Calu3 (cell line): ENCODE data around the gene HNRNPLL. TPM values are rescaled to one million over a fixed set of nuclear protein-coding genes. Genes with fewer than 3 reads are reported as not detected.

Experiments used
- BruUV-seq: library from RNA; stranded (reverse); fragments of 400-500 nt; replicated peaks from 2 replicates; lab custom pipeline; 2021; lab: Mats Ljungman, UMichigan
- CTCF ChIA-PET: fragments of 300-600 bp; sonication (Branson Sonifier 250); formaldehyde crosslinking; loops from one replicate; lab custom pipeline; 2022; ENCODE audit warnings: antibody characterized with exemption; lab: Charles Lee
- DNase-seq: peaks from one replicate; pipeline ENCODE4 v3.0.0; 2022
- H3K27ac Mint-ChIP-seq: one replicate; pipeline ENCODE4 v1.8.0; 2022; ENCODE audit warnings: mixed read lengths; ENCODE audit not compliant: unreplicated experiment
- H3K27me3 Mint-ChIP-seq: one replicate; pipeline ENCODE4 v1.8.0; 2022; ENCODE audit warnings: mixed read lengths; ENCODE audit not compliant: unreplicated experiment
- H3K36me3 Mint-ChIP-seq: one replicate; pipeline ENCODE4 v1.8.0; 2022; ENCODE audit warnings: mild to moderate bottlenecking, moderate library complexity, mixed read lengths; ENCODE audit not compliant: insufficient read depth, unreplicated experiment
- H3K4me1 Mint-ChIP-seq: one replicate; pipeline ENCODE4 v1.8.0; 2022; ENCODE audit warnings: mild to moderate bottlenecking, low read depth, mixed read lengths; ENCODE audit not compliant: unreplicated experiment
- H3K4me3 Mint-ChIP-seq: one replicate; pipeline ENCODE4 v1.8.0; 2022; ENCODE audit warnings: mild to moderate bottlenecking, low read depth, moderate library complexity, mixed read lengths; ENCODE audit not compliant: unreplicated experiment
- H3K9me3 Mint-ChIP-seq: one replicate; pipeline ENCODE4 v1.8.0; 2022; ENCODE audit warnings: low read depth, mixed read lengths; ENCODE audit not compliant: unreplicated experiment
- intact Hi-C: fragments of 100-400 bp; cut with micrococcal nuclease; formaldehyde crosslinking; loops from one replicate; pipeline ENCODE4 v1.10.0; 2022; ENCODE audit not compliant: unreplicated experiment
- total RNA-seq: library from RNA; stranded (reverse); gene quantifications from 2 replicates; pipeline ENCODE4 v1.2.3, GENCODE V29; 2022
- TF ChIP-seq, protein P1 (sequence below): fragments of 200-600 bp; IDR thresholded peaks from one replicate; pipeline ENCODE4 v1.8.0; 2022; ENCODE audit warnings: antibody characterized with exemption; ENCODE audit not compliant: unreplicated experiment

The HNRNPLL gene
- total RNA-seq, 1 experiment from 2014 or later, result 47.6 TPM

DNA sequence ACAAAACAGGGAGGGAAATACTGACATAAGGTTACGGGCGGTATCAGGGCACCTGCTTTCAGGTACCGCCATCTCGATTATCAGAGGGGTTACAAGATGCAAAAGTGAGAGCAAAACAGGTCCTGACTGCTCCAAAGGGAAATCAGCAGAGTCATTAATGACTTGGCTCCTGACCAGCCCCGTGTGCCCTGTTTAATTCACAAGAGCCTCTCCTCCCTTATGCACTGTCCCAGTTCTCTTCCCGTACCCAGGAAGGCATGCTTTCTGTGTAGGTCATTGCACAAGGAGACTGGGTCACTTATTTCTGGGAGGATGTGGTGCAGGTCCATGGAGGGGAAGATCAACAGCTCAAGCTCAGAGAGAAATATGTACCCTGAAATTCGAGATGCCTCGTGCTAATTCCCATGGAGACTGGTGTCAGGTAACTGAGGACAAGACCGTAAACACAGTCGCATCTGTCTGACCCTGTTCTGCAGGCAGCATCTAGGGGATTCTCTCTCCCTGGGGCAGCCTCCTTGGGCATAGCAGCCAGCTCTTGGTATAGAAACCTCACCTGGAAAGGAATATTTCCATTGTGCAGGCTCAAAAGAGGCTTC, 79.9 kb downstream of the HNRNPLL start:
- intact Hi-C loops, result no loop called here
- Mint-ChIP-seq H3K27ac (no peak overlapping the region), H3K27me3 (no peaks in the 10 kb centered on the region), H3K36me3 (no peaks in the 10 kb centered on the region), H3K9me3 (no peaks in the 10 kb centered on the region), H3K4me3 (no peak overlapping the region), H3K4me1 (no peaks in the 10 kb centered on the region)
- TF ChIP-seq, protein P1, sequence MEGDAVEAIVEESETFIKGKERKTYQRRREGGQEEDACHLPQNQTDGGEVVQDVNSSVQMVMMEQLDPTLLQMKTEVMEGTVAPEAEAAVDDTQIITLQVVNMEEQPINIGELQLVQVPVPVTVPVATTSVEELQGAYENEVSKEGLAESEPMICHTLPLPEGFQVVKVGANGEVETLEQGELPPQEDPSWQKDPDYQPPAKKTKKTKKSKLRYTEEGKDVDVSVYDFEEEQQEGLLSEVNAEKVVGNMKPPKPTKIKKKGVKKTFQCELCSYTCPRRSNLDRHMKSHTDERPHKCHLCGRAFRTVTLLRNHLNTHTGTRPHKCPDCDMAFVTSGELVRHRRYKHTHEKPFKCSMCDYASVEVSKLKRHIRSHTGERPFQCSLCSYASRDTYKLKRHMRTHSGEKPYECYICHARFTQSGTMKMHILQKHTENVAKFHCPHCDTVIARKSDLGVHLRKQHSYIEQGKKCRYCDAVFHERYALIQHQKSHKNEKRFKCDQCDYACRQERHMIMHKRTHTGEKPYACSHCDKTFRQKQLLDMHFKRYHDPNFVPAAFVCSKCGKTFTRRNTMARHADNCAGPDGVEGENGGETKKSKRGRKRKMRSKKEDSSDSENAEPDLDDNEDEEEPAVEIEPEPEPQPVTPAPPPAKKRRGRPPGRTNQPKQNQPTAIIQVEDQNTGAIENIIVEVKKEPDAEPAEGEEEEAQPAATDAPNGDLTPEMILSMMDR, result no peak
- DNase-seq, result no peak
- CTCF ChIA-PET, result no interaction called here
- no TSS peak for BruUV-seq

DNA sequence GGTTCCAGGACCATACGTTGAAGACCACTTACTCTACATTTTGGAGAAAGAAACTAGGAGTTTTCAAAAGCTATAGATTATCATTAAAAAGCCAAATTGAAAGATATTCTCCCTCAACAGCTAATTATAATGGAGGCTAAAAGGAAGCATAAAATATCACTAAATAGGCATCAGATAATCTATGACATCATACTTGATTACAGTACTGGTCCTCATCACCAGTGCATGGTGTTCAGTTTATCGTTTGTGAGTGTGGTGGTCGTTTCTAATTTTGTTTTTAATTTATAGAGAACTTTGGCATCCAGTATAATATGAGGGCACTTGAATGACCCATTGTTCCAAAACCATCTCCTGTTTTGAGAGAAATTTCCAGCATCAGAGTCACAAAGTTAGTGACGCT, 80.9 kb downstream of the HNRNPLL start:
- H3K4me3 Mint-ChIP-seq, result no peak overlapping the region

DNA sequence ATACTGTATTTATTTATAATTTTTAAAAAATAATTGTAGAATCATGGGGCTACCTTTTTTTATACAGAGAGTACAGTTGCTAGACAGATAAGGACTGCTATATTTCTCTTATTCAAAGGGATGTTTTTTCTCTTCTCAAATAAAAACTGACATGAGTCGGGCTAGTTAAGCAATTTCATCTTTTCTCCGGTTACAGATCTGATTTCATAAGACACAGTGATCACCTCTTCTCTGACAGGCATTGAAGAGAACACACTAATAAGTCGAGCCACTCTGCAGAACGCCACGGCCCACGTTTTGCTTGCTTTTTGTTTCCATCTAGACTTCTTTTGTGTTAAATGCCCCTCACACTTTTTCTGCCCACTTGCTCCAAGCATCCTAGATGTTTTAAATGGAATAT, 85.4 kb downstream of the HNRNPLL start:
- Mint-ChIP-seq H3K27me3 (no peaks in the 10 kb centered on the region), H3K9me3 (no peaks in the 10 kb centered on the region), H3K4me3 (no peak overlapping the region), H3K27ac (no peak overlapping the region), H3K36me3 (no peaks in the 10 kb centered on the region), H3K4me1 (no peaks in the 10 kb centered on the region)
- no peak for DNase-seq
- BruUV-seq, result no TSS peak
- intact Hi-C loops, result no loop called here
- CTCF ChIA-PET, result no interaction called here
- TF ChIP-seq, protein P1, result no peak

More for the DNA sequence above, 80.9 kb downstream of the HNRNPLL start:
- Mint-ChIP-seq H3K36me3 (no peaks in the 10 kb centered on the region), H3K27ac (no peak overlapping the region), H3K9me3 (no peaks in the 10 kb centered on the region), H3K27me3 (no peaks in the 10 kb centered on the region), H3K4me1 (no peaks in the 10 kb centered on the region)
- TF ChIP-seq, protein P1, result no peak
- CTCF ChIA-PET, result no interaction called here
- BruUV-seq, result no TSS peak
- no peak for DNase-seq
- intact Hi-C loops, result no loop called here

DNA sequence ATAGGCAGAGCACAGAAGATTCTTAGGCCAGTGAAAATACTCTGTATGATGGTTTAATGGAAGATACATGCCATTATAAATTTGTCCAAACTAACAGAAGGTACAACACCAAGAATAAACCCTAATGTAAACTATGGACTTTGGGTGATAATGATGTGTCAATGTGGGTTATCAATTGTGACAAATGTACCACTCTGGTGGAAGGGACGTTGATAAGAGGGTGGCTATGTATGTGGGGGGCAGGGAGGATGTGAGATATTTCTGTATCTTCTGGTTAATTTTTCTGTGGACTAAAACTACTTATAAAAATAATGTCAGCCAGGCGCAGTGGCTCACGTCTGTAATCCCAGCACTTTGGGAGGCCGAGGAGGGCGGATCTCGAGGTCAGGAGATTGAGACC, 86.2 kb downstream of the HNRNPLL start:
- CTCF ChIA-PET, result no interaction called here
- TF ChIP-seq, protein P1, result no peak
- Mint-ChIP-seq H3K9me3 (no peaks in the 10 kb centered on the region), H3K4me1 (no peaks in the 10 kb centered on the region), H3K36me3 (no peaks in the 10 kb centered on the region), H3K4me3 (no peak overlapping the region), H3K27ac (no peak overlapping the region), H3K27me3 (no peaks in the 10 kb centered on the region)
- no TSS peak for BruUV-seq
- intact Hi-C loops, result no loop called here
- no peak for DNase-seq
